Aorta (tissue), 5 donors: ENCODE measurements around the gene OIT3. TPM values are rescaled to one million over a fixed set of nuclear protein-coding genes. Genes with fewer than 3 reads are reported as not detected.

ENCODE experiments used
- ATAC-seq: fragments of 200-7000 bp; cut with Tn5 transposase; one replicate; pipeline ENCODE4 v1.9.1; 2022; ENCODE audit warnings: moderate library complexity; ENCODE audit not compliant: low FRiP score
- DNase-seq, 2 donors: peaks; one replicate each; pipeline ENCODE4 v3.0.0-alpha.2; 2020
- H3K27ac ChIP-seq, 2 donors: one replicate each; pipeline ENCODE4 v1.5.1; 2013; ENCODE audit warnings: low read length in 2 of 2, mild to moderate bottlenecking in 2 of 2, moderate library complexity in 2 of 2, control low read depth in 1 of 2, inconsistent platforms in 1 of 2, low read depth in 1 of 2
- H3K27me3 ChIP-seq, 2 donors: one replicate each; pipeline ENCODE4 v1.6.1; 2013; ENCODE audit warnings: control low read depth in 1 of 2, low read length in 1 of 2, mild to moderate bottlenecking in 1 of 2, moderate library complexity in 1 of 2; ENCODE audit not compliant: insufficient read depth in 2 of 2, control insufficient read depth in 1 of 2
- H3K36me3 ChIP-seq, 2 donors: one replicate each; pipeline ENCODE4 v1.6.1; 2013; ENCODE audit warnings: control low read depth in 1 of 2, low read length in 1 of 2, mild to moderate bottlenecking in 1 of 2; ENCODE audit not compliant: insufficient read depth in 2 of 2, control insufficient read depth in 1 of 2
- H3K4me1 ChIP-seq, 2 donors: one replicate each; pipeline ENCODE4 v1.6.1; 2013; ENCODE audit warnings: low read length in 2 of 2, control low read depth in 1 of 2, mild to moderate bottlenecking in 1 of 2, moderate library complexity in 1 of 2; ENCODE audit not compliant: insufficient read depth in 2 of 2, control insufficient read depth in 1 of 2
- H3K4me3 ChIP-seq, 2 donors: one replicate each; pipeline ENCODE4 v1.5.1; 2013; ENCODE audit warnings: low read length in 2 of 2, control low read depth in 1 of 2, mild to moderate bottlenecking in 1 of 2
- H3K9me3 ChIP-seq: one replicate; pipeline ENCODE4 v1.6.1; 2013; ENCODE audit warnings: mild to moderate bottlenecking, low read length; ENCODE audit not compliant: control insufficient read depth
- WGBS, 2 donors: extraction: QIAGEN DNeasy Blood & Tissue Kit; methylation state at CpG; one replicate each; pipeline ENCODE4 v1.1.7; 2013; 5-methylcytosine and 5-hydroxymethylcytosine counted together
- intact Hi-C, 2 donors: fragments of 100-400 bp; cut with DNase I; formaldehyde crosslinking; loops; one replicate each; pipeline versions ENCODE4 v1.14.2 to v1.15.0; 2022
- long read RNA-seq, 2 donors: library from polyadenylated mRNA; unstranded; transcript quantifications; one replicate each; pipeline ENCODE4 v2.0.0, GENCODE V29; 2020 to 2021
- polyA plus RNA-seq, 2 donors: library from polyadenylated mRNA; stranded (reverse); fragments of 200-250 nt; gene quantifications; one replicate each; pipeline ENCODE4 v1.2.3, GENCODE V29; 2013
- total RNA-seq, 2 donors: library from RNA; stranded (reverse); fragmentation: NEBNext Ultra II Directional; extraction: Animal tissue kit (Norgen Biotek cat#: 25700); gene quantifications; one replicate each; pipeline ENCODE4 v1.2.1, GENCODE V29; 2021
- donor health status: healthy with polysubstance abuse.
- donor health status: Bipolar disorder and iron deficiency.
- donor health status: DM: no; HTN: no; CAD: no.
- donor health status: DM: no; HTN: no; CAD: no.
- donor health status: DM: yes; HTN: yes; CAD: no.

The OIT3 gene
- total RNA-seq (under 1 TPM; 0.15 to 0.23 TPM), polyA plus RNA-seq (not detected)
- long read RNA-seq, donor 1, result 0 reads
- long read RNA-seq, donor 2, result 0 reads

- no peak for DNase-seq
- Histone ChIP-seq H3K4me1 (no peaks in the 10 kb centered on the region), H3K4me3 (no peak within 1 kb of the TSS), H3K36me3 (no peaks in the 10 kb centered on the region), H3K27ac (no peak within 1 kb of the TSS), H3K27me3 (no peaks in the 10 kb centered on the region), H3K9me3 (no peaks in the 10 kb centered on the region)
- WGBS, 2 donors, result 71 to 82% methylated on average over 4 of the region's 4 CpGs
- intact Hi-C loops, result no loop called here
- ATAC-seq, result no peak
Measured at GRCh38 chr10:72893136-72893798, at the start of gene OIT3. TSS of gene OIT3 (plus strand) at chr10:72893739. CDS start at chr10:72893799, 60 bp downstream.

- Histone ChIP-seq H3K9me3 (no peaks in the 10 kb centered on the region), H3K27me3 (no peaks in the 10 kb centered on the region), H3K36me3 (no peaks in the 10 kb centered on the region), H3K4me3 (no peak overlapping the region), H3K27ac (no peak overlapping the region), H3K4me1 (no peaks in the 10 kb centered on the region)
- intact Hi-C loops, result no loop called here
- DNase-seq (no peak), ATAC-seq (no peak)
- WGBS, 2 donors, result 83 to 88% methylated on average over 7 of the region's 7 CpGs
Measured at GRCh38 chr10:72846238-72846637, 47.3 kb upstream of the OIT3 start.

GRCh38 chr10:72847681-72848080 is 45.9 kb upstream of the OIT3 start:
- no peaks in the 10 kb centered on the region for H3K9me3 ChIP-seq
- DNase-seq, result no peak
- H3K27ac ChIP-seq, result no peak overlapping the region
- 93 to 96% methylated on average over 2 of the region's 2 CpGs for WGBS, 2 donors
- intact Hi-C loops, result no loop called here
- ATAC-seq, result no peak
- H3K27me3 ChIP-seq, result no peaks in the 10 kb centered on the region
- no peaks in the 10 kb centered on the region for H3K36me3 ChIP-seq
- H3K4me1 ChIP-seq, result no peaks in the 10 kb centered on the region
- H3K4me3 ChIP-seq, result no peak overlapping the region

GRCh38 chr10:72850861-72851260 is 42.7 kb upstream of the OIT3 start:
- DNase-seq (no peak), ATAC-seq (no peak)
- Histone ChIP-seq H3K27ac (no peak overlapping the region), H3K4me1 (no peaks in the 10 kb centered on the region), H3K36me3 (no peaks in the 10 kb centered on the region), H3K27me3 (no peaks in the 10 kb centered on the region), H3K4me3 (no peak overlapping the region), H3K9me3 (no peaks in the 10 kb centered on the region)
- intact Hi-C loops, result no loop called here
- WGBS, 2 donors, result 75 to 83% methylated on average over 2 of the region's 2 CpGs

GRCh38 chr10:72851509-72851908 is 42.0 kb upstream of the OIT3 start:
- WGBS, 2 donors, result 93 to 95% methylated on average over 1 of the region's 1 CpG
- ATAC-seq (no peak), DNase-seq (no peak)
- Histone ChIP-seq H3K9me3 (no peaks in the 10 kb centered on the region), H3K27ac (no peak overlapping the region), H3K27me3 (no peaks in the 10 kb centered on the region), H3K4me3 (no peak overlapping the region), H3K36me3 (no peaks in the 10 kb centered on the region), H3K4me1 (no peaks in the 10 kb centered on the region)
- intact Hi-C loops, result no loop called here

- WGBS, 2 donors, result 96 to 100% methylated on average over 2 of the region's 2 CpGs
- H3K36me3 ChIP-seq, result no peaks in the 10 kb centered on the region
- no peaks in the 10 kb centered on the region for H3K27me3 ChIP-seq
- no peaks in the 10 kb centered on the region for H3K9me3 ChIP-seq
- intact Hi-C loops, result no loop called here
- no peak overlapping the region for H3K27ac ChIP-seq
- no peaks in the 10 kb centered on the region for H3K4me1 ChIP-seq
- DNase-seq (no peak), ATAC-seq (no peak)
- no peak overlapping the region for H3K4me3 ChIP-seq
Measured at GRCh38 chr10:72852508-72852907, 41.0 kb upstream of the OIT3 start.

- Histone ChIP-seq H3K36me3 (no peaks in the 10 kb centered on the region), H3K9me3 (no peaks in the 10 kb centered on the region), H3K4me1 (no peaks in the 10 kb centered on the region), H3K27ac (no peak overlapping the region), H3K27me3 (no peaks in the 10 kb centered on the region), H3K4me3 (no peak overlapping the region)
- DNase-seq, result no peak
- intact Hi-C loops, result no loop called here
- no peak for ATAC-seq
Measured at GRCh38 chr10:72855129-72855528, 38.4 kb upstream of the OIT3 start.

- DNase-seq, result no peak
Measured at GRCh38 chr10:72855790-72856189, 37.7 kb upstream of the OIT3 start.

GRCh38 chr10:72858067-72858466 is 35.5 kb upstream of the OIT3 start:
- Histone ChIP-seq H3K27me3 (no peaks in the 10 kb centered on the region), H3K9me3 (no peaks in the 10 kb centered on the region), H3K36me3 (peaks cover 0 to 2% of the 10 kb centered on the region in 2 donors), H3K27ac (no peak overlapping the region), H3K4me3 (no peak overlapping the region), H3K4me1 (no peaks in the 10 kb centered on the region)
- no peak for ATAC-seq
- intact Hi-C loops, result no loop called here
- 93 to 95% methylated on average over 6 of the region's 6 CpGs for WGBS, 2 donors
- no peak for DNase-seq

More at GRCh38 chr10:72855790-72856189, 37.7 kb upstream of the OIT3 start:
- H3K9me3 ChIP-seq, result no peaks in the 10 kb centered on the region
- no peak for ATAC-seq
- intact Hi-C loops, result no loop called here
- no peaks in the 10 kb centered on the region for H3K27me3 ChIP-seq
- no peaks in the 10 kb centered on the region for H3K36me3 ChIP-seq
- no peaks in the 10 kb centered on the region for H3K4me1 ChIP-seq
- no peak overlapping the region for H3K4me3 ChIP-seq
- no peak overlapping the region for H3K27ac ChIP-seq
- 80 to 82% methylated on average over 2 of the region's 2 CpGs for WGBS, 2 donors
